GM23338 (cell line): ENCODE results near the gene WEE2.

ENCODE experiments used
- CREB1 ChIP-seq: fragments of 250-450 bp; sonication (Bioruptor Pico); IDR thresholded peaks from 2 replicates; pipeline ENCODE4 v1.5.0; 2020; ENCODE audit warnings: low read depth, mild to moderate bottlenecking, moderate library complexity
- CTCF ChIP-seq, 2 experiments: fragments of 200-600 bp in 1 of 2; sonication (generic) in 1 of 2; conservative IDR thresholded peaks; 2 replicates each; pipeline versions ENCODE4 v1.5.1 to v1.6.1; 2016 to 2017; ENCODE audit warnings: antibody characterized with exemption in 2 of 2, low read depth in 2 of 2, mild to moderate bottlenecking in 2 of 2, moderate library complexity in 1 of 2
- EZH2 ChIP-seq: fragments of 200-600 bp; sonication (generic); IDR thresholded peaks from one replicate; pipeline ENCODE4 v1.8.0; 2017; ENCODE audit warnings: antibody characterized with exemption, mild to moderate bottlenecking, low read depth; ENCODE audit not compliant: unreplicated experiment
- EZH2phosphoT487 ChIP-seq: fragments of 200-600 bp; sonication (generic); IDR thresholded peaks from one replicate; pipeline ENCODE4 v1.8.1; 2018; ENCODE audit warnings: antibody characterized with exemption; ENCODE audit not compliant: unreplicated experiment
- JUNB ChIP-seq: IDR thresholded peaks from one replicate; pipeline ENCODE4 v1.6.1; 2016; ENCODE audit warnings: antibody characterized with exemption; ENCODE audit not compliant: unreplicated experiment
- NANOG ChIP-seq: IDR thresholded peaks from 2 replicates; pipeline ENCODE4 v1.6.1; 2016; ENCODE audit warnings: antibody characterized with exemption, borderline replicate concordance
- POLR2AphosphoS5 ChIP-seq: IDR thresholded peaks from 2 replicates; pipeline ENCODE4 v1.6.1; 2016; ENCODE audit warnings: antibody characterized with exemption, low read depth
- TF ChIP-seq, protein P1 (sequence below): IDR thresholded peaks from one replicate; pipeline ENCODE4 v1.6.1; 2018; ENCODE audit warnings: antibody characterized with exemption; ENCODE audit not compliant: unreplicated experiment

DNA sequence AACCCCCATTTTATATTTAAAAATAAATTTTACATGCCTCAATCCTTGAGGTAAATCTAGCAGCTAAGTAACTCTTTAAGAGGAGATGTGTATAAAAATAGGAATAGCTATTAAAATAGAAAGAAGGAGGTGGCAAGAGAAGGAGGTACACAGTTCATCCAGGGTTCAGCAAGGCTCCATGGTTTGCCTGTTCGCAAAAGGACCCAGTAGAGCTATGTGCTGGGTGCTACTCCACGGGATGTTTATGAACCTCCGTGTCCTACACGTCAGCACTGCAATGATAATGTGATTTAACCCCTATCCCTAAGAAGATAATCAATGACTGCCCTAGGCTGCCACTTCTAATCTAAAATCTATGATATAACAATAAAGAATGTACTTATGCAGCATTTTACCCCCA, 5.3 kb upstream of the WEE2 start:
- TF ChIP-seq CTCF (conservative IDR thresholded peaks at IDR 0.05; ENCODE audit: low read depth in 2 of 2) (no peak), JUNB (no peak), EZH2 (no peak), NANOG (no peak), POLR2AphosphoS5 (no peak), EZH2phosphoT487 (no peak), CREB1 (CRISPR knock-in tag) (no peak)
- TF ChIP-seq, protein P1, sequence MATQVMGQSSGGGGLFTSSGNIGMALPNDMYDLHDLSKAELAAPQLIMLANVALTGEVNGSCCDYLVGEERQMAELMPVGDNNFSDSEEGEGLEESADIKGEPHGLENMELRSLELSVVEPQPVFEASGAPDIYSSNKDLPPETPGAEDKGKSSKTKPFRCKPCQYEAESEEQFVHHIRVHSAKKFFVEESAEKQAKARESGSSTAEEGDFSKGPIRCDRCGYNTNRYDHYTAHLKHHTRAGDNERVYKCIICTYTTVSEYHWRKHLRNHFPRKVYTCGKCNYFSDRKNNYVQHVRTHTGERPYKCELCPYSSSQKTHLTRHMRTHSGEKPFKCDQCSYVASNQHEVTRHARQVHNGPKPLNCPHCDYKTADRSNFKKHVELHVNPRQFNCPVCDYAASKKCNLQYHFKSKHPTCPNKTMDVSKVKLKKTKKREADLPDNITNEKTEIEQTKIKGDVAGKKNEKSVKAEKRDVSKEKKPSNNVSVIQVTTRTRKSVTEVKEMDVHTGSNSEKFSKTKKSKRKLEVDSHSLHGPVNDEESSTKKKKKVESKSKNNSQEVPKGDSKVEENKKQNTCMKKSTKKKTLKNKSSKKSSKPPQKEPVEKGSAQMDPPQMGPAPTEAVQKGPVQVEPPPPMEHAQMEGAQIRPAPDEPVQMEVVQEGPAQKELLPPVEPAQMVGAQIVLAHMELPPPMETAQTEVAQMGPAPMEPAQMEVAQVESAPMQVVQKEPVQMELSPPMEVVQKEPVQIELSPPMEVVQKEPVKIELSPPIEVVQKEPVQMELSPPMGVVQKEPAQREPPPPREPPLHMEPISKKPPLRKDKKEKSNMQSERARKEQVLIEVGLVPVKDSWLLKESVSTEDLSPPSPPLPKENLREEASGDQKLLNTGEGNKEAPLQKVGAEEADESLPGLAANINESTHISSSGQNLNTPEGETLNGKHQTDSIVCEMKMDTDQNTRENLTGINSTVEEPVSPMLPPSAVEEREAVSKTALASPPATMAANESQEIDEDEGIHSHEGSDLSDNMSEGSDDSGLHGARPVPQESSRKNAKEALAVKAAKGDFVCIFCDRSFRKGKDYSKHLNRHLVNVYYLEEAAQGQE: no peak
